Neural progenitor cell (in vitro differentiated cells): ENCODE data around the gene TSNAXIP1.

Source experiments
- EZH2 ChIP-seq: fragments of 200-600 bp; sonication (generic); IDR thresholded peaks from 2 replicates; pipeline ENCODE4 v1.6.1; 2017; ENCODE audit warnings: antibody characterized with exemption, mild to moderate bottlenecking, moderate library complexity
- TF ChIP-seq, protein P1 (sequence below): fragments of 200-600 bp; sonication (generic); IDR thresholded peaks from 2 replicates; pipeline ENCODE4 v1.5.1; 2017; ENCODE audit warnings: antibody characterized with exemption, mild to moderate bottlenecking

DNA sequence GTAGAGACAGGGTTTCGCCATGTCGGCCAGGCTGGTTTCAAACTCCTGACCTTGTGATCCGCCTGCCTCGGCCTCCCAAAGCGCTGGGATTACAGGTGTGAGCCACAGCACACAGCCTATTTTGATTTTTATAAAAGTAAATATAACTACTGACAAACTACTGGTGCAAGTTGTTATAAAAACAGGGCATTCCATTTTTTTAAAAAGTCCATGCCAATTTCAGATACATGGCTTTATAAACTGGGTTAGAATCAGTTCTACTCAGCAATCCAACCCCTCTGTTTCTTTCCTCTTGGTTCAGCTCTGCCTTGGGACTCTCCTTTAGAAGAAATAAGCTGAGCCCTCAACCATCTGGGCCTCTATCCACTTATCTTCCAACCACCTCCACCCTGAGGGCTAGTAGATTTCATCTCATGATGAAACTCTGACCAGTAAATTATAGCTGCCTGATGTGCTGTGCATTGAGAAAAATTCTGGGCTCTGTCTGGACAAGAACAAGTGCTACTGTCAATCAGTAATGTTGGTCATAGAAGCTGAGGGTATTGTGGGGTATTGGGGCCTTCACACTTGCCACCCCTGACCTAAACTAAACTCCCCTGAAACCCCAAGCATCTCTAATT lies 10.5 kb upstream of the TSNAXIP1 start:
- TF ChIP-seq EZH2: no peak
- TF ChIP-seq, protein P1, sequence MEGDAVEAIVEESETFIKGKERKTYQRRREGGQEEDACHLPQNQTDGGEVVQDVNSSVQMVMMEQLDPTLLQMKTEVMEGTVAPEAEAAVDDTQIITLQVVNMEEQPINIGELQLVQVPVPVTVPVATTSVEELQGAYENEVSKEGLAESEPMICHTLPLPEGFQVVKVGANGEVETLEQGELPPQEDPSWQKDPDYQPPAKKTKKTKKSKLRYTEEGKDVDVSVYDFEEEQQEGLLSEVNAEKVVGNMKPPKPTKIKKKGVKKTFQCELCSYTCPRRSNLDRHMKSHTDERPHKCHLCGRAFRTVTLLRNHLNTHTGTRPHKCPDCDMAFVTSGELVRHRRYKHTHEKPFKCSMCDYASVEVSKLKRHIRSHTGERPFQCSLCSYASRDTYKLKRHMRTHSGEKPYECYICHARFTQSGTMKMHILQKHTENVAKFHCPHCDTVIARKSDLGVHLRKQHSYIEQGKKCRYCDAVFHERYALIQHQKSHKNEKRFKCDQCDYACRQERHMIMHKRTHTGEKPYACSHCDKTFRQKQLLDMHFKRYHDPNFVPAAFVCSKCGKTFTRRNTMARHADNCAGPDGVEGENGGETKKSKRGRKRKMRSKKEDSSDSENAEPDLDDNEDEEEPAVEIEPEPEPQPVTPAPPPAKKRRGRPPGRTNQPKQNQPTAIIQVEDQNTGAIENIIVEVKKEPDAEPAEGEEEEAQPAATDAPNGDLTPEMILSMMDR: no peak
